GM12874 (cell line): ENCODE results near the gene SDK1.

Experiments
- CTCF ChIP-seq: IDR thresholded peaks from 2 replicates; pipeline ENCODE4 v1.5.1; 2011; ENCODE audit warnings: low read depth, mild to moderate bottlenecking, control low read depth, low read length, moderate library complexity; ENCODE audit not compliant: insufficient read depth

The SDK1 gene

DNA sequence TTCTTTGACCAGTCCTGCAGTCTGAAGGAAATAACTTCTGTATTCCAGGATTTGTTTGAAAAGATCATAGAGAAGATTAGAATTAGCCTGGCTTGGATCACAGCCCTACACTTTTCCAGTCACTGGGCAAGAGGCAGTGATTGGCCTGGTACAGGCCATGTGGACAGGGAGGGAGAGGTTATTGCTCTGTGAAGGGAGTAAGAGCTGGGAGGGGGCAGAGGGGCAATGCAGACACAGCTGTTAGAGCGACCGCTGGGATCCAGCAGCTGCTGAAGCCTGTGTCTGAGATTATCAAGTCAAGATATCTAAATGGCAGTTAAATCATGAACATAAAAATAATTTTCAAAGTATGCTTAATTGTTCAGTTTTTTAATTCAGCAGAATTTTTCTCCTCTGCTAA lies 257.3 kb downstream of the SDK1 start:
- no peak for TF ChIP-seq CTCF

GRCh38 chr7:3559278-3559677 lies 258.2 kb downstream of the SDK1 start:
- TF ChIP-seq CTCF = no peak

DNA sequence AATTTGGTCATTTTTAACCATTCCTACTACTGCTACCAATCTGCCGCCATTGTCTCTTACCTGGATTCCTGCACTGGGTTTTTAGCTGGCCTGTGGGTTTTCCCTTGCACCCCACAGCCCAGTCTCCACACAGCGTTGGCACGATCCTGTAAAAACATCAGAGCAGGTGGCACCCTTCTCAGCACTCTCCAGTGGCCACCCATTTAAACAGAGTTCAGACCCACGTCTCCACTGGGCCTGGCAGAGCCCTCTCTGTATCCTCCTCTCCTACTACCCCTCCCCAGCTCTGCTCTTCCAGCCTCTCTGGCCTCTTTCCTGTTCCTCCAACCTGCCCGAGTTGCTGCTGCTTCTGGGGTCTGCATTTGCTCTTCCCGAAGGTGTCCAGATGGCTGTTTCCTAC lies 259.4 kb downstream of the SDK1 start:
- no peak for TF ChIP-seq CTCF

DNA sequence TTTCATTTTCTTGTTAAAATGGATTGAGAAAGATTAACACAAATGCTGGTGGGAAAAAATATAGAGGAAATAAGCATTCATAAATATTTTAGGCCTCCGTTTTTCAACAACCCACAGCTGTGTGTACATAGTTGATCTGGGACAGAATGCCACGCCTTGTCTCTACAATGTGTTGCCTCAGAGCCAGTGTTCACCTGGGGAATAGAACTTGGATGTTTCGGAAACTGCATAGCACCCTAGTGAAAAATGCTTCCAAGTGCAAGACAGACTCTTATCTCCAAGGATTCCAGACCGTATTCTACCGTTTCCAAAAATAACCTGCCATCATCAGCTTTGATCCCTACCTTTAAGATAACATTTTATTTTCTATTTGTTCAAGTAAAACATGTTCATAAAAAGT lies 260.9 kb downstream of the SDK1 start:
- TF ChIP-seq CTCF = no peak

GRCh38 chr7:3564231-3564630 lies 263.2 kb downstream of the SDK1 start:
- TF ChIP-seq CTCF = no peak

GRCh38 chr7:3568516-3568915 lies 267.5 kb downstream of the SDK1 start:
- TF ChIP-seq CTCF = no peak

DNA sequence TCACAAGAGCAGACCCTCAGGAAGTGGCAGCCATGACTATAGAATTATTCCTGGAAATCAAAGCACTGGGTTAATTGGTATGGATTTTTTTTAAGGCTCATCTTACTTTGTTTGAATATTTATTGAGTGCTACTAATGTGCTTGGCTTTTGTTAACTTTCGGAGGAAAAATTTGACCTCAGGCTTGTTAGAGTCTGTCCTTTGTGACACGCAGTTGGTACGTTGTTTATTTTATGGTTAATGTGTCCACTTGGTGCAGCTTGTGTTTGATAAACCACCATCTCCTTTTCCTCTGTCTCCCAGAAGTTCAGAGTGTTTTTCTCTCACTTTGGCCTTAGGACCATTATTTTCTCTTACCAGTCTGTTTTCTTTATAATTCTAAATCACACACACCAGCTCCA lies 268.6 kb downstream of the SDK1 start:
- TF ChIP-seq CTCF = no peak

DNA sequence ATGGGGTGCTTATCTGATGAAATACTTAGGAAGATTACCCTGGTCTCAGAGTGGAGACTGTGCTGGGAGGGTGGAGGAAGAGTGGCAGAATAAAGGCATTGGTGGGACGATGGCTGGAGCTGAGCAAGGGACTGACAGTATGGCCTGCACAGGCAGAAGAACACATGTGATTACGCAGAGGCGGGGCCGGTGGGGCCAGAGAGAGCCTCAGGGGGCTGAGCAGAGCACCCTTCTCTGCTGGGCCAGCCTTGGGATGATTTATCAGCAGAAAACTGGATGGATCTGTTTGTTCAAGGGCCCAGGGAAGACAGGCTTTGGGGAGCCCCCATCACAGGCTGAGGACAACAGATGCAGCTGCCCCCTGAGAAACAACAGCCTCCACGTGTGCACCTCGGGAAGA lies 272.1 kb downstream of the SDK1 start:
- no peak for TF ChIP-seq CTCF
